Right lobe of liver (tissue), 6 donors: ENCODE results near the gene SCN3A. TPM values are rescaled to one million over a fixed set of nuclear protein-coding genes. Genes with fewer than 3 reads are reported as not detected.

Experiments used
- ATAC-seq, 4 donors: fragments of 200-7000 bp; cut with Tn5 transposase; one replicate each; pipeline ENCODE4 v1.9.1; 2020; ENCODE audit warnings: mild to moderate bottlenecking in 4 of 4, moderate library complexity in 4 of 4
- DNase-seq, 3 donors: peaks; one replicate each; pipeline ENCODE4 v3.0.0-alpha.2; 2020
- H3K27ac ChIP-seq, 3 donors: fragments of 200-600 bp; one replicate each; pipeline ENCODE4 v1.8.0; 2022
- H3K27me3 ChIP-seq, 2 donors: fragments of 200-600 bp; one replicate each; pipeline ENCODE4 v1.8.0; 2022
- H3K36me3 ChIP-seq, 4 donors: fragments of 200-600 bp; sonication (generic) in 1 of 4; one replicate each; pipeline versions ENCODE4 v1.5.1 to v1.8.0; 2017 to 2022; ENCODE audit warnings: control low read depth in 1 of 4
- H3K4me1 ChIP-seq, 4 donors: fragments of 200-600 bp; sonication (generic) in 1 of 4; one replicate each; pipeline versions ENCODE4 v1.5.1 to v1.8.0; 2017 to 2022; ENCODE audit warnings: control low read depth in 1 of 4
- H3K4me3 ChIP-seq, 3 donors: fragments of 200-600 bp; one replicate each; pipeline ENCODE4 v1.8.0; 2022
- H3K9me3 ChIP-seq, 4 donors: fragments of 200-600 bp; sonication (generic) in 1 of 4; one replicate each; pipeline versions ENCODE4 v1.5.1 to v1.8.0; 2017 to 2022; ENCODE audit warnings: control low read depth in 1 of 4
- CTCF ChIP-seq, 4 donors: fragments of 200-600 bp in 3 of 4; fragments of 450-650 bp in 1 of 4; IDR thresholded peaks; one replicate each; pipeline versions ENCODE4 v1.5.1 to v1.8.0; 2016 to 2022; ENCODE audit warnings: antibody characterized with exemption in 4 of 4, mild to moderate bottlenecking in 2 of 4
- POLR2A ChIP-seq: fragments of 450-650 bp; IDR thresholded peaks from one replicate; pipeline ENCODE4 v1.6.1; 2017; ENCODE audit warnings: antibody characterized with exemption, mild to moderate bottlenecking
- WGBS: methylation state at CpG from one replicate; pipeline ENCODE4 v1.1.6; 2018; ENCODE audit warnings: low coverage, low lambda C conversion rate; ENCODE audit not compliant: insufficient coverage; ENCODE audit errors: missing lambda C conversion rate; 5-methylcytosine and 5-hydroxymethylcytosine counted together
- intact Hi-C, 2 donors: fragments of 100-400 bp; cut with DNase I; formaldehyde crosslinking; loops; one replicate each; pipeline versions ENCODE4 v1.11.2 to v1.14.1; 2022
- total RNA-seq, 6 experiments: library from RNA; depleted of rRNA in 2 of 6; stranded (reverse); fragments of >200 nt in 2 of 6; fragmentation: NEBNext Ultra II Directional in 3 of 6; extraction: Animal tissue kit (Norgen Biotek cat#: 25700) in 3 of 6; gene quantifications; one replicate each; pipeline versions ENCODE4 v1.1.0 to v1.2.4, GENCODE V29; 2016 to 2023
- donor health status: DM: no; HTN: yes; CAD: no.
- donor health status: DM: no; HTN: no; CAD: no.
- donor health status: DM: no; HTN: no; CAD: no.
- donor health status: DM: no; HTN: yes; CAD: no.
- donor health status: DM: no; HTN: yes; CAD: no.

SCN3A gene
- total RNA-seq, 6 experiments from 2014 or later, result 0.02 to 0.17 (median 0.06) TPM; not detected in 3

DNA sequence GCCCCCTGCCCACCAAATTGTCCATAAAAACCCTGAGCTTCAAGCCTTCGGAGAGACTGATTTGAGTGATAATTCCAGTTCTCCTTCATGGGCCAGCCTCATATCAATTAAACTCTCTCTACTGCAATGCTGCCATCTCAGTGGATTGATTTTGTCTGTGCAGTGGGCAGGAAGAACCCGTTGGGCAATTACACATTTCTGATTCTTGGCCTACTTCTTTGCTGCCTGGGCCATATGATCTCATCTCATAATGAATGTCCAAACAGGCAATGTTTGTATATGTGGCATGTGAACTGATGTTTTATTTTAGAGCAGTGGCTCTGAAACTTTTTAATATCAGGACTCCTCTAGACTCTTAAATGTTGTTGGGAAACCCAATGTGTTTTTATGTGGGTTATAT, 147.3 kb downstream of the SCN3A start:
- 67% methylated on average over 2 of the region's 2 CpGs for WGBS
- no peaks in the 10 kb centered on the region for H3K36me3 ChIP-seq
- no peak for DNase-seq

DNA sequence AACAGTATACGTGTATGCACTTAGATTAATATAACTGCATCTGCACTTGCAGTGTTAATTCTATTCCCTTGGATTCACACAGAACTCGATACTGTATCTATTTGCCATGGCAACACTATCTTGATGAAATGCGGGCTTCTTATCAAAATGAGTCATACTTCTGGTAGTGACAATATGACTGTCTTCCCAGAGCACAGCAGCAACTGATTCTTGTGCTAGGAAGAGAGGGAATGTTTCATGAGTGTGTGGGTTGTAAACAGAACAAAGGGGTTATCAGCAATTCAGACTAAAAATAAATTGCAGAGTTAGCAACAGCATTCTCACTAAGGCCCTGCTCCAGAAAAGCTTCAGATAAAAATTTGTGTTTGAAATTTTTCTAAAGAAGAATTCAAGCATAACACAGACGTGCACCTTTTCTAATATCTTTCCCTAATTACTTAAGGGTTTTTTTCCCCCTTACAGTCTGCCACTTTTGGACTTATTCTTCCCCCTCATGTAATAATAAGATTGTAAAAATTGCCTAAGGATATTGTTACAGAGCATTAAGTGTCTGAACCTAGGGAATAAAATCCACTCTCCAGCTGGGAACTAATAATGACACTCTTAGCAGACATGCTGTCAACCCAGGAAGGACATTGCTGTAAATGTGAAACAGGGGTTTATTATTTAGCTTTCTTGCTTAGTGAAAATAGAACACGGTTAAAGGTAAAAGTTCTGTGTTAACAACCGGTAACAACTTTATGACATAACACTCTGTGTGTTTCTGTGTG, 148.6 kb downstream of the SCN3A start:
- intact Hi-C loops, result no loop called here
- DNase-seq (no peak), ATAC-seq (peak in 2 of 4 donors; percentile 43 to 78)
- no peaks in the 10 kb centered on the region for H3K9me3 ChIP-seq
- 27% methylated on average over 6 of the region's 6 CpGs for WGBS
- H3K36me3 ChIP-seq, result no peaks in the 10 kb centered on the region
- H3K27ac ChIP-seq, result no peak overlapping the region
- H3K27me3 ChIP-seq, result no peaks in the 10 kb centered on the region
- no peak for TF ChIP-seq POLR2A
- no peak for TF ChIP-seq CTCF (IDR thresholded peaks at IDR 0.05)
- H3K4me3 ChIP-seq, result no peak overlapping the region
- peaks cover 0 to 4% (median 0%) of the 10 kb centered on the region in 4 donors for H3K4me1 ChIP-seq

More for the DNA sequence above, 147.3 kb downstream of the SCN3A start:
- no peak for TF ChIP-seq POLR2A
- no peak for TF ChIP-seq CTCF (IDR thresholded peaks at IDR 0.05)
- Histone ChIP-seq H3K9me3 (no peaks in the 10 kb centered on the region), H3K4me1 (peaks cover 0 to 4% (median 0%) of the 10 kb centered on the region in 4 donors), H3K27ac (no peak overlapping the region), H3K4me3 (no peak overlapping the region), H3K27me3 (no peaks in the 10 kb centered on the region)
- ATAC-seq, result peak in 3 of 4 donors; percentile 44 to 76 (median 55)
- intact Hi-C loops, result no loop called here

GRCh38 chr2:165054652-165055051, 149.2 kb downstream of the SCN3A start:
- WGBS, result 87% methylated on average over 3 of the region's 3 CpGs
- no peaks in the 10 kb centered on the region for H3K9me3 ChIP-seq
- DNase-seq (no peak), ATAC-seq (no peak)
- intact Hi-C loops, result no loop called here
- no peak overlapping the region for H3K4me3 ChIP-seq
- TF ChIP-seq POLR2A, result no peak
- TF ChIP-seq CTCF (IDR thresholded peaks at IDR 0.05), result no peak
- H3K36me3 ChIP-seq, result no peaks in the 10 kb centered on the region
- H3K27ac ChIP-seq, result no peak overlapping the region
- peaks cover 0 to 4% (median 0%) of the 10 kb centered on the region in 4 donors for H3K4me1 ChIP-seq
- no peaks in the 10 kb centered on the region for H3K27me3 ChIP-seq

DNA sequence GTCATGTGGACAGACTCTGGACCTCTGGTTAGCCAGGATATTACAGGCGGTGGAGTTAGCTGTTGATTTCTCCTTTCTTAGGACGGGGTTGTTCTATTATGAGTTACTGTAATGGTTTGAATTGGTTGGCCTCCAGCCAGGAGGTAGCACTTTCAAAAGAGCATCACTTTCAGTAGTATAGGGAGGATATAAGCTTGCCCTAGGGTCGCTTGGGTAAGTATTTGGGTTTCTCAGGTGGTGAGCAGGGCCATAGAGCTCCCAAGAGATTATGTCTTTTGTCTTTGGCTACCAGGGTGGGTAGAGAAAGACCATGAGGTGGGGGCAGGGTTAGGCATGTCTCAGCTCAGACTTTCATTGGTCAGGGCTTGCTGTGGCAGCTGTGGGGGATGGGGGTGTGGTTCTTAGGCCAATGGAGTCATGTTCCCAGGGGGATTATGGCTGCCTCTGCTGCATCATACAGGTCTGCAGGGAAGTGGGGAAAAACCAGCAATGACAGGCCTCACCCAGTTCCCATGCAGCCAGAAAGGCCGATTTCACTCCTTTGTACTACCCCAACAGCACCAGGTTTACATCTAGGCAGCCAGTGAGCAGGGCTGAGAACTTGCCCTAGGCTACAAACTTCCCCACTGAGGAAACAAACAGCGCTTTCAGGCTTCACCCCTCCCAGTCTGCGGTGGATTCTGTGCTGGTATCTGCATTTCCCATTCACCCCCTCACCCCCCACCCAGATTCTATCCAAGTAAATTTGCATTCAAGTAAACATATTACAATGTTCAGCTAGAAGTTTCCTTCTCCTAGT, 159.1 kb downstream of the SCN3A start:
- H3K27me3 ChIP-seq, result no peaks in the 10 kb centered on the region
- ATAC-seq (no peak), DNase-seq (no peak)
- no peaks in the 10 kb centered on the region for H3K4me1 ChIP-seq
- H3K4me3 ChIP-seq, result no peak overlapping the region
- TF ChIP-seq POLR2A (no peak), CTCF (IDR thresholded peaks at IDR 0.05) (no peak)
- H3K36me3 ChIP-seq, result no peaks in the 10 kb centered on the region
- intact Hi-C loops, result no loop called here
- H3K9me3 ChIP-seq, result no peaks in the 10 kb centered on the region
- no peak overlapping the region for H3K27ac ChIP-seq
- 78% methylated on average over 3 of the region's 6 CpGs for WGBS

Other genes with a start within 250 kb of the SCN3A start
- 1 to 10 TPM in 5 of 6 experiments, under 1 TPM in 1; 0.58 to 3.6 (median 2.1) TPM for gene SLC38A11, start 248.5 kb downstream of the SCN3A start, total RNA-seq
- gene SCN2A, start 35.4 kb upstream of the SCN3A start, total RNA-seq, result under 1 TPM in 2 of 6 experiments, not detected in 4; 0.12 to 0.27 TPM